ENCODE results near the gene SDF4. TPM values are rescaled to one million over a fixed set of nuclear protein-coding genes. Genes with fewer than 3 reads are reported as not detected.
"Not testable (repeated sequence)": the region's sequence is repeated elsewhere in the genome, so short reads cannot be mapped to it uniquely, and the experiment has no call there.

SDF4 gene
- total RNA-seq, 1 donor from 2014 or later, result 18.4 TPM

GRCh38 chr1:1259540-1259939 lies 27.7 kb upstream of the SDF4 start:
- no peak for DNase-seq

DNA sequence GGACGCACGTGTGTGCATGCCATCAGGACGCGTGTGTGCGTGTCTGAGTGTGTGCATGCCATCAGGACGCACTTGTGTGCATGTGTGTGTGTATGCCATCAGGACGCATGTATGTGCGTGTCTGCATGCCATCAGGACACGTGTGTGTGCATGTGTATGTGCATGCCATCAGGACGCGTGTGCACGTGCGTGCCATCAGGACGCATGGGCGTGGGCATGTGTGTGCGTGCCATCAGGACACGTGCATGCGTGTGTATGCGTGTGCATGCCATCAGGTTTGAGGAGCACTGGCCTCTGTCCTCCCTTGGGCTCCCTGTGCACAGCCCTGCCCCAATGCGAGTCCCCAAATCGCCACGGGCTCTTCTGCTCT lies 27.3 kb upstream of the SDF4 start:
- no peak for DNase-seq

GRCh38 chr1:1256956-1257871 lies 25.4 kb upstream of the SDF4 start:
- no peak for DNase-seq

DNA sequence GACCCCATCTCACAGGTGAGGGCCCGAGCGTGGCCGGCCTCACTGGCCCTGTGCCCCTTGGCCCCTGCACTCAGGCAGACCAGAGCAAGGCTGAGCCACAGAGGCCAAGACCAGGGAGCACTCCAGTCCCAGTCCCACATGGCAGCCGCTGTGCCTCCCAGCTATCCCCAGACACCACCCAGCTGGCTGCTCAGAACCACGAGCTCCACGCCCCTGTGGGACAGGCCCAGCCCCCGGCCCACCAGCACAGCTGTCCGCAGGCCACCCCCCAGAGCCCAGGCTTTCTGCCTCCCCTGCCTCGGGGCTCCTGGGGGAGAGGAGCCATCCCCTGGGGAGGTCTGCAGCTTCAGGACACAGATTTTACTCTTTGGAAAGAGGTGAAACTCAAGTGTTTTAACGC lies 23.8 kb upstream of the SDF4 start:
- no peak for DNase-seq

DNA sequence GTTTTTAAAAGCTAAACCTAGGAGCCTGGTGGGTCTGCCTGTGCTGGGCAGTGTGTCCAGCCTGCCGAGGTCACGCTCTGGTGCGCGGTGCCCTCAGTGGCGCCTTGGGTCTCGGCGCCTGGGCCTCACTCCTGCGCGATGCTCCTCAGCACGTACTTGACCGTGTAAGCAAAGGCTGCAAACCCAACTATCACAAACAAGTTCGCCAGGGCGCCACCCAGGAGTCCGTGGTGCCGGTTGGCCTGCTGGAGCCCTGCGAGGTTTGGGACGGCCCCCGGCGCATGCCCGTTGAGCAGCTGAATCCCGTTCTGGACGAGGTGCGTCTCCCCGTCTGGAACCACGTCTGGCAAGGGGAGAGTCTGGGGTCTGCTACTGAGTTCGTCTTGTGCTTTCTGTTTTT lies 23.3 kb upstream of the SDF4 start:
- DNase-seq, result no peak

GRCh38 chr1:1254667-1254998 lies 22.8 kb upstream of the SDF4 start:
- DNase-seq, result no peak

GRCh38 chr1:1253972-1254666 lies 22.3 kb upstream of the SDF4 start:
- no peak for DNase-seq

GRCh38 chr1:1253314-1253713 lies 21.5 kb upstream of the SDF4 start:
- DNase-seq, result no peak

GRCh38 chr1:1250786-1251284 lies 19.0 kb upstream of the SDF4 start:
- no peak for DNase-seq

DNA sequence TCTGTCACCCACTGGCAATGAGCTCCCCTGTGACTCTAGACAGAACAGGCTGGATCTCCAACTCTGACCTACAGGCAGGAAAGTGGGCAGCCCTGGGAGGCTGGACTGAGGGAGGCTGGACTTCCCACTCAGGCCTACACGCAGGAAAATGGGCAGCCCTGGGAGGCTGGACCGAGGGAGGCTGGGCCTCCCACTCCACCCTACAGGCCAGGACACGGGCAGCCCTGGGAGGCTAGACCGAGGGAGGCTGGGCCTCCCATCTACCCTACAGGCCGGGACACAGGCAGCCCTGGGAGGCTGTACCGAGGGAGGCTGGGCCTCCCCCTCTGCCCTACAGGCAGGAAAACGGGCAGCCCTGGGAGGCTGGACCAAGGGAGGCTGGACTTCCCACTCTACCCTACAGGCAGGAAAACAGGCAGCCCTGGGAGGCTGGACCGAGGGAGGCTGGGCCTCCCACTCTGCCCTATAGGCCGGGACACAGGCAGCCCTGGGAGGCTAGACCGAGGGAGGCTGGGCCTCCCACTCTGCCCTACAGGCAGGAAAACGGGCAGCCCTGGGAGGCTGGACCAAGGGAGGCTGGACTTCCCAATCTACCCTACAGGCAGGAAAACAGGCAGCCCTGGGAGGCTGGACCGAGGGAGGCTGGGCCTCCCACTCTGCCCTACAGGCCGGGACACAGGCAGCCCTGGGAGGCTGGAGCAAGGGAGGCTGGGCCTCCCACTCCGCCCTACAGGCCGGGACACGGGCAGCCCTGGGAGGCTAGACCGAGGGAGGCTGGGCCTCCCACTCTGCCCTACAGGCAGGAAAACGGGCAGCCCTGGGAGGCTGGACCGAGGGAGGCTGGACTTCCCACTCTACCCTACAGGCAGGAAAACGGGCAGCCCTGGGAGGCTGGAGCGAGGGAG lies 16.5 kb upstream of the SDF4 start:
- DNase-seq, result not testable (repeated sequence)

DNA sequence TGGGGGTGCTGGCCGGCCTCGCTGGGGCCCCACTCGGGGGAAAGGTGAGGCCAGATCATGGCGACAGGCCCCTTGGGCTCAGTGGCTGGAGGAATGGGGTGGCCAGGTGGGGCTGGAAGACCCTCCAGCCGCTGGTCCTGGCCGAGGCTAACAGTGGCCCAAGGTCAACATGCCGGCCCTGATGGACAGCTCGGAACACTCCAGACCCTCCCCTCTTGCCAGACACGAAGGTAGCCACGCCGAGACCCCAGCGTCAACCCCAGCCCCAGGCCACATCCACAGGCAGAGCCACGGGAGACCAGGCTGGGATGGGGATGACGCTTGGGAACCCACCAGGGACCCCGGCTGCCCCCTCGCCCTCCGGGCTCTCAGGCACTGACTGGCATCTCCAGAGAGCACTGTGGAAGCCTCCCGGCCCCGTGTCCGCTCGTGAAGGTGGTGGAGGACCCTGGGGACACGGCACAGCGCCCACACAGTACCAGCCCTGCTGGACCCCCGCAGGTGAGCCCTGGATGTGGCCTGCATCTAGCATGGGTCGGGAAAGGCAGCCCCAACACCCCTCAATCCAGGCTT lies 15.6 kb upstream of the SDF4 start:
- DNase-seq, result no peak

- DNase-seq, result no peak
These were observed 15.0 kb upstream of the SDF4 start, which contains the start of gene C1QTNF12 for GRCh38 chr1:1246577-1247340. TSS of gene C1QTNF12 (minus strand) at chr1:1246722. CDS start at chr1:1246690, 32 bp downstream.

DNA sequence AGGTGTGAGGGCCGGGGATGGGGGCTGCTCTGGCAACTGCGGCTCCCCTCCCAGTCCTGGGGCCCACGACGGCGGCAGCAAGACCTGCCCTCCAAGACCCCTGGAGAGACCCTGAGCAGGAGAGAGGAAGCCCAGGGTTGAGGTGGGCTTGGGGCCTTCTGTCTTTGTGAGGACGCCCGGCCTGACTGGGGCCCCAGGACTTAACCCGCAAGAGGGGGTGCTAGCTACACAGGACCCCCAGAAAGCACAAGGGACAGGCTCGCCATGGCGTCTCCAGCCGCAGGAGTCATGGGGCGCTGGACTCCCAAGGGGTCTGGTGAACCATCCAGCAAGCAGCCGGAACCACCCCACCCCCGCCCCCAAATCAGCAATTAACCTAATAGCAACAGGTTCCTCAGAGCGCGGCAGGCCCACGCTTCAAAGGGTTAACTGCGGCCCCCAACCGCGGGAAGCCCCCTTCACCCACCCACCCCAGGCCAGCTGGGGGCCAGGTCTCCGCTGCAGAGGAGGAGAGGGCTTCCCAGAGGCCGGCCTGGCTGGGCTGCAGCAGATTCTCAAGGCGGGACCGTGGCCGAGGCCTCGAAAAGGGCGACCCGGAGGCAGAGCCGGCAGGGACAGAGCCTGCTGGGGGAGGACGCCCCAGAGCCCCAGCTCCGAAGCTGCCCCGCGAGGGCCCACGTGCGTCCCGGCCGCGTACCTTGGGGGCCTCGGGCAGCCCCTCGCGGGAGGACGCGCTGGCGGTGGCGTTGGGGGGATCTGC lies 14.2 kb upstream of the SDF4 start:
- DNase-seq, result no peak

DNA sequence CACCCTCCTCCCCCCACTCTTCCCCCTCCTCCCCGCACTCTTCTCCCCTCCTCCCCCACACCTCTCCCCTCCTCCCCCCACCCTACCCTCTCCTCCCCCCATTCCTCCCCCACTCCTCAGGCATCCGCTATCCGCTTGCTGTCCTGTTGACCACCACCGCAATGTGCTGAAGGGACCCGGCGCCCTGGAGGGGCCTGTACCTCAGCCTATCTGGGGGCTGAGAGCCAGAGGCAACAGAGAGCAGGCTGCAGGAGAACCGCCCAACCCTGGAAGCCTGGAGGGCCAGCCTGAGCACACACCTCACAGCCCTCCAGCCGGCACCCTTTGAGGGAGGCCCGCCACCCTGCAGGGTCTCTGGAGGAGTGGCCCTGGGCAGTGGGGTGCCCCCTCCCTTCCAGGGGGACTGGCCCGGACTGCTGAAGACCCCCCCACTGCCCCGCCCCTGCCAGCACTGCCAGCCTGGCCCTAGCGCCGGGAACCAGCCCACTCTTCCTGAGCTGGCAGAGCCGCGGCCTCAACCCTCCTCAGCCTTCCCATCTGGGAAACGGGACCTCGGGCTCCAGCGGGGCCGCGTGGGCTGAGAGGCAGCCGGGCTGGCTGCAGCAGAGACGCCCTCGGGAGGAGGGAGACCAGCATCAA lies 13.5 kb upstream of the SDF4 start:
- no peak for DNase-seq

DNA sequence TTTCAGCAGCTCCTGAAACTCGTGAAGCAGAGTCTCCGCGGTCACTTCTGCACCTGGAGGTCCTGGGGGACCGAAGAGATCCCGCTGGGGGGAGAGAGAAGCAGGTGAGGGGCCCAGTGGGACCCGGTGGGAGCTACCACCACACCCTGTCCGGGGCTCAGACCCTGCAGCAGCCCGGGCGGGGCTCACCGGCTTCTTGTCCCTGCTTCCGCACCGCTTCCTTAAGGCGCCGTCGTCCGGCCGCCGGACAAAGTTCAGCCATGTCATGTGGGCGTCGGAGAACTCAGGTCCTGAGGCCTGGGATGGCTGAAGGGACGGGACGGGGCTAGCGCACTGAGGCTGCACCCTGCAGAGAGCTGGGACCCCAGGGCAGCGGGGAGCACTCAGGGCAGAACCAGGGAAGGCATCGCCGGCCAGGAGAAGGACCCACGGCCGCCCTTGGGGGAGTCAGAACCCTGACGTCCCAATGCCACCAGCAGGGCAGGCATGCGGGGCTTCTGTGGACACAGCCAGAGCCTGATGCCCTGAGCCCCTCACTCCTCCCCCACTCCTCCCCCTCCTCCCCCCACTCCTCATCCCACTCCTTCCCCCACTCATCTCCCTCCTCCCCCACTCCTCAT lies 12.5 kb upstream of the SDF4 start:
- DNase-seq, result no peak

- no peak for DNase-seq
These were observed 12.0 kb upstream of the SDF4 start for GRCh38 chr1:1243807-1244191.

DNA sequence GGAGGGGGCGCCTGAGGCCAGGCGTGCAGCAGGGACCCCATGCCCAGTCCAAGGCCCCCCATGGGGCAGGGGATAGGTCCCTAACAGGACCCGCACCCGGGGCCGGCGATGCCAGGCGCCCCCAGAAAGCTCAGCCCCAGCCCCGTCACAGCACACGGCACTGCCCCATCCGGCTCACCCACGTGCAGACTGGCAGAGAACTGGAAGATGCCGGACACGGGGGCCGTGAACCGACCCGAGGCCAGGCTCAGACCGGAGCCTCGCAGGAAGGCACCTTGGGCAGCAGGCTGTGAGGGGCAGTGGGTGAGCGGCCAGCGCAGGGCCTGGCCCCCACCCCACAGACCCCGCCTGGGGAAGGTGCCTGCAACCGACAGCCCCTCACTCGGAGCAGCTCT lies 11.5 kb upstream of the SDF4 start:
- no peak for DNase-seq

- no peak for DNase-seq
These were observed 10.9 kb upstream of the SDF4 start for GRCh38 chr1:1242461-1243265.

Measured in occipital lobe (tissue), 2 donors.